Muscle of leg (tissue), 11 donors: ENCODE measurements around the gene DMD. TPM values are rescaled to one million over a fixed set of nuclear protein-coding genes. Genes with fewer than 3 reads are reported as not detected.

ENCODE experiments used
- DNase-seq: peaks from one replicate; pipeline ENCODE4 v3.0.0; 2013
- H3K27ac ChIP-seq: one replicate; pipeline ENCODE4 v1.5.1; 2013; ENCODE audit warnings: mild to moderate bottlenecking, low read length, control low read depth
- H3K27me3 ChIP-seq: one replicate; pipeline ENCODE4 v1.6.1; 2013; ENCODE audit warnings: low read length; ENCODE audit not compliant: control insufficient read depth, insufficient read depth
- H3K36me3 ChIP-seq: one replicate; pipeline ENCODE4 v1.6.1; 2013; ENCODE audit warnings: low read length; ENCODE audit not compliant: control insufficient read depth, insufficient read depth
- H3K4me1 ChIP-seq: one replicate; pipeline ENCODE4 v1.6.1; 2013; ENCODE audit warnings: low read length; ENCODE audit not compliant: control insufficient read depth, insufficient read depth
- H3K4me3 ChIP-seq: one replicate; pipeline ENCODE4 v1.5.1; 2013; ENCODE audit warnings: low read length, control low read depth
- H3K9me3 ChIP-seq: replicated peaks from 2 replicates; pipeline ENCODE4 v1.6.1; 2013; ENCODE audit warnings: low read depth, low read length; ENCODE audit not compliant: control insufficient read depth
- WGBS: methylation state at CpG from one replicate; pipeline ENCODE4 v1.1.5; 2013; ENCODE audit warnings: missing lambda C conversion rate; ENCODE audit not compliant: insufficient coverage; 5-methylcytosine and 5-hydroxymethylcytosine counted together
- polyA plus RNA-seq, 8 donors: library from polyadenylated mRNA; unstranded; fragments of 120-200 nt; gene quantifications; one replicate each; pipeline versions ENCODE4 v1.2.1 to v1.2.3, GENCODE V29; 2013; ENCODE audit warnings: inconsistent platforms in 1 of 8, low replicate concordance in 1 of 8; ENCODE audit not compliant: insufficient read length in 8 of 8, insufficient read depth in 1 of 8
- total RNA-seq: library from RNA; stranded (reverse); fragments of 120-200 nt; gene quantifications from one replicate; pipeline ENCODE4 v1.2.4, GENCODE V29; 2013

DMD gene
- total and polyA plus RNA-seq, 9 donors: 50.3 to 106 (median 68.9) TPM

GRCh38 chrX:33065415-33065814 is 145.9 kb downstream of the DMD start:
- no CpG with 5 or more reads among the region's 1 CpG for WGBS
- DNase-seq: peak; percentile 20

DNA sequence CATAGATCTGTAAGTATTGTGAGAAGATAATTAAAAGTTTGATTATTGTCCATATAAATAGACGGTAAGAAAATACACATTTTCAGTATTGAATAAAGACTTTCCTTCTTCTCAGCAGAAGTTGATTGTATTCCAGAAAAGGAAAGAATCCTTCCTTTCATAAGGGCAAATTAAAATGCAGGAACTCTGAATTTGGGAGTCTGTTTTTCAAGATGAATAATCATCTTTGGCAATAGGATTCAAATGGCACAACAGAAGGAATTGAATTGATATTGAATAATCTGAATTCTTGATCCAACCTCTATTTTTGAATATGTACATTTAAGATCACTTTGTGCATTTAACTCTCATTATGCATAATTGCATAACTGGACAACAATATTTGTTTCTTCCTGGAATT is 149.3 kb downstream of the DMD start:
- Histone ChIP-seq H3K36me3 (no peaks in the 10 kb centered on the region), H3K9me3 (no peaks in the 10 kb centered on the region)

More at GRCh38 chrX:33065415-33065814, 145.9 kb downstream of the DMD start:
- peaks cover 2% of the 10 kb centered on the region for H3K27me3 ChIP-seq
- H3K9me3 ChIP-seq: no peaks in the 10 kb centered on the region
- no peak overlapping the region for H3K4me3 ChIP-seq
- H3K36me3 ChIP-seq: no peaks in the 10 kb centered on the region
- H3K27ac ChIP-seq: no peak overlapping the region
- H3K4me1 ChIP-seq: no peaks in the 10 kb centered on the region

DNA sequence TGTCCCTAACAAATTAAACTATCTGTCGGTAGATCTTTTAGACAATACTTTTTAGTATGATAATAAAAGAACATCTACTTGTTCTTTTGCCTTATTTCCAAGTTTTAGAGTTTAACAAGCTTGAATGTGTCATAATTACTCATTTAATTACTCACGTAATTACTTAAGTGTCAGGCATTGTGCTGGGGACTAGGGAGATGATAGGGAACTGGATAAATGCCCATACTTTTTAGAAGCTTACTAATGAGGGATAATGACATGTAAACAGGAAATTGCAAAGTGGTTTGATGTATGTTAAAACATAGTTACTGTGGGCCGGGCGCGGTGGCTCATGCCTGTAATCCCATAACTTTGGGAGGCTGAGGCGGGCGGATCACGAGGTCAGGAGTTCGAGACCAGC is 158.3 kb downstream of the DMD start:
- Histone ChIP-seq H3K36me3 (no peaks in the 10 kb centered on the region), H3K9me3 (no peaks in the 10 kb centered on the region), H3K4me1 (no peaks in the 10 kb centered on the region), H3K27me3 (no peaks in the 10 kb centered on the region), H3K27ac (no peak overlapping the region), H3K4me3 (no peak overlapping the region)
- DNase-seq: no peak
- 93% methylated on average over 3 of the region's 9 CpGs for WGBS

More for the DNA sequence above, 149.3 kb downstream of the DMD start:
- H3K4me3 ChIP-seq: no peak overlapping the region
- H3K4me1 ChIP-seq: no peaks in the 10 kb centered on the region
- no peak overlapping the region for H3K27ac ChIP-seq
- no peaks in the 10 kb centered on the region for H3K27me3 ChIP-seq
- no peak for DNase-seq
- no CpG with 5 or more reads among the region's 1 CpG for WGBS

DNA sequence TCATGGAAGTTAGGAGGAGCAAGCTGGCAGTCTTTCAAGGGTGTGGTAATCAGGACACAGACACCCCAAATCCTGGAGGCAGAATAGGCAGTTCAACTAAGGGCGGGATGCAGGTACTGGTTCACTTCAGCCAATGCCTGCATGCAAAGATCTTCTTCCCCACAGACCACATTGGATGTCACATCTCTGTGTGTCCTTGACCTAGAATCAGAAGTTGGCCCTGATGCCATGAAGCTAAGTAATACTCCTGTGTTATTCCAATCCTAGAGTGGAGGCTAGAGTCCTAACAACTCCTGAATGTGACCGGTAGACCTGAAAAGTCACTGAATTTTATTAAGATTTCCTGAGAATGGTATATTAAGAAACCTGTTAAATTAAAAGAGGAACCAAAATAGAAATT is 165.5 kb downstream of the DMD start:
- WGBS: no CpG with 5 or more reads among the region's 2 CpGs
- H3K27me3 ChIP-seq: no peaks in the 10 kb centered on the region
- no peaks in the 10 kb centered on the region for H3K4me1 ChIP-seq
- H3K4me3 ChIP-seq: no peak overlapping the region
- no peak overlapping the region for H3K27ac ChIP-seq
- H3K36me3 ChIP-seq: no peaks in the 10 kb centered on the region
- no peak for DNase-seq
- H3K9me3 ChIP-seq: no peaks in the 10 kb centered on the region

- H3K27ac ChIP-seq: no peak overlapping the region
- H3K4me3 ChIP-seq: no peak overlapping the region
- no peaks in the 10 kb centered on the region for H3K36me3 ChIP-seq
- DNase-seq: no peak
- 83% methylated on average over 1 of the region's 3 CpGs for WGBS
- no peaks in the 10 kb centered on the region for H3K4me1 ChIP-seq
- H3K27me3 ChIP-seq: no peaks in the 10 kb centered on the region
- H3K9me3 ChIP-seq: no peaks in the 10 kb centered on the region
Observed at GRCh38 chrX:33045245-33045644, 166.1 kb downstream of the DMD start.

- Histone ChIP-seq H3K4me3 (no peak overlapping the region), H3K27me3 (no peaks in the 10 kb centered on the region), H3K9me3 (no peaks in the 10 kb centered on the region), H3K36me3 (no peaks in the 10 kb centered on the region), H3K27ac (no peak overlapping the region), H3K4me1 (no peaks in the 10 kb centered on the region)
- DNase-seq: no peak
- WGBS: 91% methylated on average over 15 of the region's 22 CpGs
Observed at GRCh38 chrX:33041141-33041540, 170.2 kb downstream of the DMD start.

GRCh38 chrX:33032700-33033099 is 178.6 kb downstream of the DMD start:
- Histone ChIP-seq H3K4me1 (no peaks in the 10 kb centered on the region), H3K27me3 (peaks cover 2% of the 10 kb centered on the region), H3K36me3 (no peaks in the 10 kb centered on the region), H3K27ac (no peak overlapping the region), H3K9me3 (no peaks in the 10 kb centered on the region), H3K4me3 (no peak overlapping the region)
- WGBS: 67% methylated on average over 1 of the region's 3 CpGs
- peak; percentile 41 for DNase-seq

- H3K27ac ChIP-seq: no peak overlapping the region
- no peak overlapping the region for H3K4me3 ChIP-seq
- H3K27me3 ChIP-seq: no peaks in the 10 kb centered on the region
- WGBS: no CpG with 5 or more reads among the region's 6 CpGs
- DNase-seq: no peak
- H3K4me1 ChIP-seq: no peaks in the 10 kb centered on the region
- H3K36me3 ChIP-seq: no peaks in the 10 kb centered on the region
- no peaks in the 10 kb centered on the region for H3K9me3 ChIP-seq
Observed at GRCh38 chrX:33014949-33015348, 196.4 kb downstream of the DMD start.

GRCh38 chrX:33014086-33014485 is 197.3 kb downstream of the DMD start:
- Histone ChIP-seq H3K27me3 (no peaks in the 10 kb centered on the region), H3K4me1 (no peaks in the 10 kb centered on the region), H3K36me3 (no peaks in the 10 kb centered on the region), H3K27ac (no peak overlapping the region), H3K4me3 (no peak overlapping the region), H3K9me3 (no peaks in the 10 kb centered on the region)
- WGBS: 83% methylated on average over 1 of the region's 3 CpGs
- no peak for DNase-seq

DNA sequence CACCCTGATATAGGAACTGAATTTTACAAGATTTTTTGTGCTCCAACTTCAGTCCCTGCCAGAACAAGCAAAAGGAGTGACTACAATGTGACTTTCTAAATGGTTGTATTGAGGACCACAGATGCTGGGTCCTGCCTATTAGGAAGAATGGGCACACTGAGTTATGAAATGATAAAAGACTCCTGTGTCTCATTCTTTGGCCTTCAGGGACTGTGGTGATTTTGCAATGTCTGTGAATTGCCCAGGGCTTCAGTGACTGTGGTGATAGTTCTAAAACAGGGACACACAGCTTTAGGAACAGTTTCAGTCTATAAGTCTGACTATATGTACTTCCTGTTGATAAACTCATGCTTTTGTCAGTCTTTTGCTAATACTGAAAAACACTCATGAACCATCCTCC is 210.2 kb downstream of the DMD start:
- Histone ChIP-seq H3K9me3 (no peaks in the 10 kb centered on the region), H3K4me1 (no peaks in the 10 kb centered on the region), H3K4me3 (no peak overlapping the region), H3K27me3 (no peaks in the 10 kb centered on the region), H3K27ac (no peak overlapping the region), H3K36me3 (no peaks in the 10 kb centered on the region)
- DNase-seq: no peak

DNA sequence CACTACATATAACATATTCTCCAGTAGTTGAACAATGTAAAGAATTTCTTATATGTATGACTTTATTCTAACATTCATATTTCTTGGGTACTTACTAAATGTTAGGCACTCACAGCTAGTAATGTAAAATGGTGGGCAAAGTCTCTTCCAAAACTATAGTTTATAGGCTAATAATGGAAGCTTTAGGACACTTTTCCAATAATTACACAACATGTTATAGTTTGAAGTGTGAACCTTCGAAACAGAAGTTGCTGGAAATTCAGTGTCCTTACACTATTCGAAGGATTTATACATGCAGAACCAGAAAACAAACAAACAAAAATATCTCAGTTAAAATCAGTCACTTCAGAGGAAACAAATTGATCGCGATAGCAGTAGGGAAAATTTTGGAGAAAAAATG is 212.6 kb downstream of the DMD start:
- WGBS: no CpG with 5 or more reads among the region's 4 CpGs
- DNase-seq: no peak
- H3K36me3 ChIP-seq: no peaks in the 10 kb centered on the region
- H3K9me3 ChIP-seq: no peaks in the 10 kb centered on the region
- H3K27ac ChIP-seq: no peak overlapping the region
- H3K27me3 ChIP-seq: no peaks in the 10 kb centered on the region
- no peaks in the 10 kb centered on the region for H3K4me1 ChIP-seq
- H3K4me3 ChIP-seq: no peak overlapping the region
